Activated T-cell treated with anti-CD3 and anti-CD28 coated beads, Interleukin-2, amount 50 U/mL, for 1 hour (primary cell): Measurements from ENCODE around the gene CALD1.

ENCODE experiments used
- DNase-seq: peaks from one replicate; pipeline ENCODE4 v3.0.0-alpha.2; 2020

The CALD1 gene

DNA sequence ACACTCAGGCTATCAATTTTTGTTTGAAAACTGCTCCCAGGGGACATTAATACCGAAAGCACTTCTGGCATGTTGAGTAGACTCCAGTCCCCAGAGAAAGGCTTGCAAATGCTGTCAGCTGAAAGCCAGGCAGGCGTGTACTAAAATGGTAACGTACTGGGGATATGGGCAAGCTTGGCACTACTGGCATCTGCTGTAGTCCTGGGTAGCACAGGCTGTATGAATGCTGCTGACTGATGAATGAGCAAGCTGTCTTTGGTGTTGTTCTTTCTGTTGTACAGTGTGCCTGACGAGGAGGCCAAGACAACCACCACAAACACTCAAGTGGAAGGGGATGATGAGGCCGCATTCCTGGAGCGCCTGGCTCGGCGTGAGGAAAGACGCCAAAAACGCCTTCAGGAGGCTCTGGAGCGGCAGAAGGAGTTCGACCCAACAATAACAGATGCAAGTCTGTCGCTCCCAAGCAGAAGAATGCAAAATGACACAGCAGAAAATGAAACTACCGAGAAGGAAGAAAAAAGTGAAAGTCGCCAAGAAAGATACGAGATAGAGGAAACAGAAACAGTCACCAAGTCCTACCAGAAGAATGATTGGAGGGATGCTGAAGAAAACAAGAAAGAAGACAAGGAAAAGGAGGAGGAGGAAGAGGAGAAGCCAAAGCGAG is 153.4 kb downstream of the CALD1 start:
- no peak for DNase-seq

GRCh38 chr7:134933460-134934068 is 154.1 kb downstream of the CALD1 start:
- DNase-seq: no peak

DNA sequence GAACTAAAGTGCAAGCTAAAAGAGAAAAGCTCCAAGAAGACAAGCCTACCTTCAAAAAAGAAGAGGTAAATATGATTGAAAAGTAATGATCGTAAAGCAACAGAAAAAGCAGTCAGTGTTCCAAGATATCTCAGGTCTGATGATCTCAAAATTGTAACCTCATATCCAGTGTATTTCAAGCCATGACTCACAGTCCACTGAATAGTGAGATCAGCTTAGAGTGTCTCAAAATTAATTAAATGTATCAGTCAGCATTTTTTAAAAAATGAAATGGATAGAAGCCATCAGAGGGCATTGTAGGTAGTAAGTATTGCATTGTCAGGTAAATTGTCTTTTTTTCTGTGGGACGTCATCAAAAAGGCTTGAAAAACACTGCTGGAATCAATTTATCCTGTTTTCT is 156.3 kb downstream of the CALD1 start:
- DNase-seq: no peak

- DNase-seq: no peak
Measured at GRCh38 chr7:134936893-134937510, 157.6 kb downstream of the CALD1 start.

GRCh38 chr7:134938141-134938540 is 158.7 kb downstream of the CALD1 start:
- no peak for DNase-seq

GRCh38 chr7:134939136-134939535 is 159.7 kb downstream of the CALD1 start:
- no peak for DNase-seq

GRCh38 chr7:134940729-134941128 is 161.3 kb downstream of the CALD1 start:
- no peak for DNase-seq

DNA sequence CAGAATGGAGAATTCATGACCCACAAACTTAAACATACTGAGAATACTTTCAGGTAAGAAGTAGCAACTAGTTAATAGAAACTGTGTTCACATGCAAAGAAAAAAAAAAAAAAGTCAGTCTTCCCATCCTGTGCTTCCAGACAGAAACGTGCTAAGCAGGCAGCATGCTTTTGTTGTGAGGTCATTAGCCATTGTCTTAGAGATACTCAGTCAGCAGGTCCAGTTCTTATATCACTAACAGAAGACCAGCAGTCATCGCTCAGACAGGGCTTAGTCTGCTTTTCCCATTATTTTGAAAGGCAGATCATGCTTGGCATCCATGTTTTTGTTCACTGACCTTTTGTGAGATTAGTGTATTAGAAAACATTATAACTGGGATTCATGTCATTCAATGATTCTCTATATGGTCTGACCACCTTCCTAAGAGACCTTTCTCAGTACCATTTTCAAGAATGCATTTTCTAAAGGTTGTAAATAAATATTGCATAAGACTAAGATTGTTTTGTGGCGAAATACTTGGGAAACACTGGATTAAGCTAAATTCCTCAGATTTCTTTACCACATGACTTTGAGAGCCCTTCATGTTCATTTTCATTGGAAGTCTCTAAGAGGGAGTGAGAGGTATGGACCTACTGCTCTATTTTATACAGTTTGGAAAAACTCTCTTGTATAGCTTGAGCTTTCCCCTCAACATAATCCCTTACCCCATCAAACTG is 161.9 kb downstream of the CALD1 start:
- no peak for DNase-seq

DNA sequence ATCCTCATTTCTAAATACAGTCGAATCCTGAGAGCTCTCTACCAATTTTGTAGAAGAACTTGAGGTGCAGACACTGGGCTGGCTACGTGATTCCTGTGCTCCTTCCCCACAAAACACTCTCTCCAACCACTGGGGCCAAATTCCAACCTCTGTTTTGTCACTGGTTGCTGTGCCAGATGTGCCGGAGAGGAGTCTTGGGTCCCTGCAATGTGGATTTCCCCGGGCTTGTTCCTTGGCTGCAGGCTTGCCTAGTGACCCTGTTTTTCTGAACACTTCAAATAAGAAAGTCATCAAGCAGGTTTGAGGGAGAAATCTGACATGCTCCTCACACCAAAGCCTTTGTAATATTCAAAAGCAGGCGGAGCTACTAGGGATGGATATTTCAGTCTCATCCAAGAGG is 162.5 kb downstream of the CALD1 start:
- no peak for DNase-seq

- no peak for DNase-seq
Measured at GRCh38 chr7:134942690-134943466, 163.4 kb downstream of the CALD1 start.

DNA sequence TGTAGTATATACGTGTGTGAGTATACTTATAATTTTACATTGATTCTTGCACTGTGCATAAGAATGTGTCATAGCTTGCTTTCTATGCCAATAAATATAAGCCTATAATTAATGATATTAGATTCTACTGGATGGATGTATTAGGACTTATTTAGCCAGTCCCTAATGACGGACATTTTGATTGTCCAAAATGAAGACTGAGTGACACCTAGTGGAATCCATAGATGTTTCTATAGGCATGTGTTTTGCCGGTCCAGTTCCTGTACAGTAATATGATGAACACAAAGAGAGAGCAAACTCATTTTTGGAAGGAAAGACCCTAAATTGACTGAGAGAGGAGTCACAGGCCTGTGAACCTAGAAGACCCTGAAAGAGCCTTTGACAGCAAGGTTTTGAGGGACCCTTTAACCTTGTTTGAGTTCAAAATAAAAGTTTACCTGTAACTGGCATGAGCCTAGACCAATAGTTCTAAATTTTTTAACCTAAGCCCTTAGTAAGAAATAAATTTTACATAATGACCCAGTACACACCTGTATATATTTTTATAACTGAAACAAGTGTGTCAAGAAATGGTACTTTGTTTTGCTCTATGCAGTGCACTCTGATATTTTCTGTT is 164.5 kb downstream of the CALD1 start:
- DNase-seq: no peak

- DNase-seq: no peak
Measured at GRCh38 chr7:134945691-134946090, 166.3 kb downstream of the CALD1 start.

DNA sequence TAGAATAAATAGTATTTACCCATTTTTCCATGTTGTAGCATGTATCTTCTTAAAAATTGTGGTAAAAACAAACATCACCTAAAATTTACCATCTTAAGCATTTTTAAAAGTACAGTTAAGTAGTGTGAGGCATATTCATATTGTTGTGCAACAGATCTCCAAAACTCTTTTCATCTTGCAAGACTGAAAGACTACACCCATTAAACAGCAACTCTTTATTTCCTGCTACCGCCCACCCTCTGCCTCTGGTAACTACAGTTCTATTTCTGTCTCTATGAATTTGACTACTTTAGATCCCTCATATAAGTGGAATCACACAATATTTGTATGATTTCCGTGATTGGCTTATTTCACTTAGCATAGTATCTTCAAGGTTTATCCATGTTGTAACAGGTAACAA is 166.8 kb downstream of the CALD1 start:
- DNase-seq: no peak

DNA sequence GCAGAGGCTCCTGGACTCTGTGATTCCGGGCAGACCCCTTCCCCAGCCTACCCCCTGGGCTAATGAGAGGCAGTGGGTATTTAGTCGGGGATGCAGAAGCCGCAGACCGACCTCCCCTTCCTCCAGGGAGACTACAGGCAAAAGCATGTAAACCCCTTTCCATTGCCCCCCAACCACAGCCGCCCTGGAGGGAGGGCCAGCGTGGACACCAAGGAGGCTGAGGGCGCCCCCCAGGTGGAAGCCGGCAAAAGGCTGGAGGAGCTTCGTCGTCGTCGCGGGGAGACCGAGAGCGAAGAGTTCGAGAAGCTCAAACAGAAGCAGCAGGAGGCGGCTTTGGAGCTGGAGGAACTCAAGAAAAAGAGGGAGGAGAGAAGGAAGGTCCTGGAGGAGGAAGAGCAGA is 167.9 kb downstream of the CALD1 start:
- no peak for DNase-seq

DNA sequence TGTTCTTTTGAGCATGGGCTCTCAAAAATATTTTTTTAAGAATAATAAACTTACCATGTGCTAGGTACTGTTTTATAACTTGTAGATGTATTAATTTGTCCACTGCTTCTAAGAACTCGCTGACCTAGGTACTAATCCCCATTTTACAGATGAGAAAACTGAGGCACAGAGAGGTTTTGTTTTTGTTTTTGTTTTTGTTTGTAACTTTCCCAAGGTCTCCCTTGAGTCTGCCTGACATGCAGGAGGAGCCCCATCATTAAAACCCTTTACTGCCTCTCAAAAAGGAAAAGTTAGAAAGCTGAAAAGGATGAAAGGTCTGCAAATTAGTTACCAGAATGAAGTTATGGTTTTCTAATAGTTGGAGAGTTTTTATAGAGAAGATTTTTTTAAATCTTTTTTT is 168.4 kb downstream of the CALD1 start:
- no peak for DNase-seq

GRCh38 chr7:134948246-134948645 is 168.8 kb downstream of the CALD1 start:
- DNase-seq: no peak

DNA sequence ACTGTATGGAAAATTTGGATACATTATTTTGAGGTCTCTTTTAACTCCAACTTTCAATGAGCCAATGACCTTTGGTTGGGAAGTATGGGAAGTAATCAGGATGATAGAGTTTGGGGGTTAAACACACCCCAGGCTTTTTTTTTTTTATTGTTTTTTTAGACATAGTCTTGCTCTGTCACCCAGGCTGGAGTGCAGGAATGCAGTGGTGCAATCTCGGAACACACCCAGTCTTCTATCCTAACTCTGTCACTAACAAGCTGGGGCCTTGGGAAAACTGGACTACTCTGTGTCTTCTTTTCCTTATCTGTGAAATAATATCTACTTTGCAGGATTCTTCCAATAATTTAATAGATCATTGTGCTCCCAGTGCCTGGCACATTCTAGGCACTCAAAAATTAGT is 169.3 kb downstream of the CALD1 start:
- DNase-seq: no peak

DNA sequence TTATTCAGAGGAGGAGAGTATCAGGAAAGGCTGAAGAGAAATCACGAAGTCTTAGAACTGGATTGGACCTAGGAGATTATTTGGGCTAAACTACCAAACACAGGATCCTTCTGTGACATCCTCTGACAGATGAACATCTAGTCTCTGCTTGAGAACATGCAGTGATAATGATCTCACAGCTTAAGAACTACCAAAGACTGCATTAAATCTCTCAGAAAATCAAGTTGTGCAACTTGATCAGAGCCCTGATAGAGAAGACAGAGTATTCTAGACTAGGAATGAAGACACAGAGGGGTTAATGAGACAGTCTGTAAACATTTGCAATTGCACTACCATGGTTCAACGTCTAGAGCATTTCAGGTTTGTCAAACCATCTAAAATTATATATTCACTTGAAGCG is 169.7 kb downstream of the CALD1 start:
- no peak for DNase-seq

DNA sequence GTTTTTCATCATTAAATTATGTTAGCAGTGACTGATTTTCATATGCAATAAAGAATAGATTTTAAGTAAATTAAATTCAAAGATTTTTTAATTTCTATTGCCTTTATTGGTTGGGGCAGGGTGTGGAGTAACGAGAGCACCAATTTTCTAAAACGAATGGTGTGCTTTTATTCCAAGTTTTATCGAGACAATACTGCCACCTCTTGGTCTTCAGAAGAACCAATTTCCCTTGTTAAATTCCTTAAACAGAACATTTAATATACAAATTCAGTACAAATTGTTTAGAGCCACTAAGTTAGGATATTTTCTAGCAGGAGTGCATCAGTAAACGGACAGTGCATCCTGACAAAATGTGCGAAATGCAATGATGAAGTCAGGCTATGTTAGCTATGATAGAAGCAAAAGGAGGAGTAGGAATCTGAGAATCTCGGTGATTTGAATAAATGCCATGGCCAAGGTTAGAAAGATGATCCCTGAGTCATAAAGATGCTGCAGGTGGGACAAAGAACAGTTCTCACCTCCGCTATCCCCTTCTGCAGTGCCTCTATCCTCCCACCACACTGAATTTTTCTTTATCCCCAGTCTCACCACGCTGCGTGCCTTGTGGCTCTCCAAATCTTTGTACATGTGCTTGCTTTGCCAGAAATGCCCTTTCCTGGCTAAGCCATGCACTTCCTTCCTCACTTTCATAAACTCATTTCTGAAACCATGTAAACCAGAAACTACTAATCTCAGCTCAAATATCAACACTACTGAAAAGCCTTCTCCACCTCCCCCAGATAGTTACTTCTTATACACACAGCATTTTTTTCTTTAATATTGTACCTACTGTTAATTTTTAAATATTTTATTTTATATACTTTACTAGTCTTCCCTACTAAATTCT is 175.0 kb downstream of the CALD1 start:
- no peak for DNase-seq

DNA sequence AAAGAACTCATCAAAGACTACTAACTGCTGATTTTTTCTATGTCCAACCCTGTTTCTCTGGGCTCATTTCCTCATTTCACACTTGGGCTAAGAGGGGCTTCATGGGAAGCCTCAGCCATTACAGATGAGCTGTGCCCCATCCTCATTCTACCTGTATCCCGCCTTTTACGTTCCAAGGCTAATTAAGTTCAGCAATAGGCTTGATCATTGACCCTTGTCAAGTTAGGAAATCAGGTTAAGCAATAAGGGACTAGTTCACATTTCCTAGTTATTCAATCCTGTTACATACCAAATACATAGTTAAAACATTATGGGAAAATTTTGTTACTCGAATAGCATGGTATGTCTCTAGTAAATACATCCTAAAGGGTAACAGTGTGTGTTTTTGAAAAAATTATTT is 177.6 kb downstream of the CALD1 start:
- no peak for DNase-seq

DNA sequence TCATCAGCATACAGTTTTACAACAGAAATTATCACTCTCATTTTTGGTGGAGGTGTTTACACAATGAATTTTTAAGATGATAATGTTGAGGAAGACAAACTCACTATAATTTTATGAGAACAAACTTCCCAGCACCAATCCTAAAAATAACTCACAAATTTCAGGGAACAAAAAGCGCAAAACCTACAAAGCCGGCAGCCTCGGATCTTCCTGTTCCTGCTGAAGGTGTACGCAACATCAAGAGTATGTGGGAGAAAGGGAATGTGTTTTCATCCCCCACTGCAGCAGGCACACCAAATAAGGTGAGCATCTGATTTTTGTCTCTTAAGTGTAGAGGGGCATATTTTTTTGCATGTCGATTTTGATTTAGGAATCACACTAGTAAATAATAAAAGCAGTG is 180.4 kb downstream of the CALD1 start:
- no peak for DNase-seq
